Cardiac septum (tissue), 1 donor: Measurements from ENCODE around the gene ARHGAP23. TPM values are rescaled to one million over a fixed set of nuclear protein-coding genes. Genes with fewer than 3 reads are reported as not detected.

Source experiments
- DNase-seq: peaks from one replicate; pipeline ENCODE4 v3.0.0-alpha.2; 2020; ENCODE audit warnings: low spot score
- intact Hi-C: fragments of 100-400 bp; cut with DNase I; formaldehyde crosslinking; loops from one replicate; pipeline ENCODE4 v1.14.0; 2022
- total RNA-seq: library from RNA; stranded (reverse); fragmentation: NEBNext Ultra II Directional; extraction: Animal tissue kit (Norgen Biotek cat#: 25700); gene quantifications from one replicate; pipeline ENCODE4 v1.2.1, GENCODE V29; 2021
- donor health status: DM: no; HTN: no; CAD: no.

ARHGAP23 gene
- total RNA-seq, 1 donor from 2014 or later = 96.8 TPM

- no peak for DNase-seq
- intact Hi-C loops = no loop called here
These were observed 126.4 kb downstream of the ARHGAP23 start for GRCh38 chr17:38554430-38555350.

GRCh38 chr17:38556239-38556638 lies 128.0 kb downstream of the ARHGAP23 start:
- intact Hi-C loops = no loop called here
- DNase-seq = no peak

- no peak for DNase-seq
- intact Hi-C loops = no loop called here
These were observed 129.1 kb downstream of the ARHGAP23 start for GRCh38 chr17:38557396-38557795.

GRCh38 chr17:38557836-38558727 lies 129.8 kb downstream of the ARHGAP23 start:
- intact Hi-C loops = loop anchor here (1.0 kb wide), 1 partner anchor 26 kb away; no protein-coding TSS in a partner anchor
- peak; percentile 95 for DNase-seq

GRCh38 chr17:38558728-38559050 lies 130.4 kb downstream of the ARHGAP23 start:
- no peak for DNase-seq
- intact Hi-C loops = loop anchor here (1.0 kb wide), 1 partner anchor 26 kb away; no protein-coding TSS in a partner anchor

- intact Hi-C loops = no loop called here
- peak; percentile 82 for DNase-seq
These were observed 131.0 kb downstream of the ARHGAP23 start for GRCh38 chr17:38559051-38559879.

GRCh38 chr17:38559880-38560230 lies 131.6 kb downstream of the ARHGAP23 start:
- DNase-seq = no peak
- intact Hi-C loops = no loop called here

- intact Hi-C loops = no loop called here
These were observed 132.4 kb downstream of the ARHGAP23 start for GRCh38 chr17:38560503-38561318.

GRCh38 chr17:38561416-38562214 lies 133.4 kb downstream of the ARHGAP23 start:
- intact Hi-C loops = no loop called here
- no peak for DNase-seq

More at GRCh38 chr17:38560503-38561318, 132.4 kb downstream of the ARHGAP23 start:
- DNase-seq = no peak

Other genes starting within 250 kb of the ARHGAP23 start
- gene TBC1D3, start 235.9 kb upstream of the ARHGAP23 start, total RNA-seq = not detected
- gene MRPL45, start 131.3 kb upstream of the ARHGAP23 start, total RNA-seq = 26.3 TPM
- gene GPR179, start 84.5 kb upstream of the ARHGAP23 start, total RNA-seq = 0.16 TPM
- 17.8 TPM for gene SOCS7, start 76.6 kb upstream of the ARHGAP23 start, total RNA-seq
- 6.2 TPM for gene SRCIN1, start 177.5 kb downstream of the ARHGAP23 start, total RNA-seq
- 2.3 TPM for gene EPOP, start 246.5 kb downstream of the ARHGAP23 start, total RNA-seq